Neural cell (in vitro differentiated cells): ENCODE measurements around the gene CPLX1. TPM values are rescaled to one million over a fixed set of nuclear protein-coding genes. Genes with fewer than 3 reads are reported as not detected.

Experiments
- H2AFZ ChIP-seq: fragments of 200-600, 300-800 bp; sonication (generic), shearing (Covaris generic); 2 replicates; pipeline ENCODE4 v1.6.0; 2014; ENCODE audit warnings: low read depth, mild to moderate bottlenecking, antibody characterized with exemption, low read length, moderate library complexity
- H3F3A ChIP-seq: fragments of 200-600 bp; shearing (Covaris generic); 2 replicates; pipeline ENCODE4 v1.6.1; 2016; ENCODE audit warnings: mild to moderate bottlenecking, moderate library complexity, mixed read lengths, antibody characterized with exemption, low read length; ENCODE audit not compliant: insufficient read depth, poor library complexity, severe bottlenecking
- H3K27ac ChIP-seq: fragments of 200-600, 300-800 bp; sonication (generic), shearing (Covaris generic); 2 replicates; pipeline ENCODE4 v1.5.1; 2014; ENCODE audit warnings: mild to moderate bottlenecking, low read length, moderate library complexity
- H3K27me3 ChIP-seq: fragments of 300-800, 200-600 bp; sonication (generic), shearing (Covaris generic); 2 replicates; pipeline ENCODE4 v1.6.0; 2014; ENCODE audit warnings: mild to moderate bottlenecking, low read depth, low read length, moderate library complexity; ENCODE audit not compliant: insufficient read depth
- H3K36me3 ChIP-seq: fragments of 300-800, 200-600 bp; sonication (generic), shearing (Covaris generic); 2 replicates; pipeline ENCODE4 v1.5.1; 2014; ENCODE audit warnings: mild to moderate bottlenecking, antibody characterized with exemption, low read length, moderate library complexity; ENCODE audit not compliant: insufficient read depth
- H3K4me2 ChIP-seq: fragments of 300-800, 200-600 bp; sonication (generic), shearing (Covaris generic); 2 replicates; pipeline ENCODE4 v1.6.0; 2014; ENCODE audit warnings: mild to moderate bottlenecking, low read length
- H3K4me3 ChIP-seq: fragments of 300-800, 200-600 bp; sonication (generic), shearing (Covaris generic); 2 replicates; pipeline ENCODE4 v1.5.1; 2014; ENCODE audit warnings: mild to moderate bottlenecking, low read length, moderate library complexity
- H3K79me2 ChIP-seq: fragments of 200-600 bp; shearing (Covaris generic); replicated peaks from 2 replicates; pipeline ENCODE4 v1.6.0; 2014; ENCODE audit warnings: mild to moderate bottlenecking, low read length, moderate library complexity; ENCODE audit not compliant: insufficient read depth
- H3K9ac ChIP-seq: fragments of 300-800, 200-600 bp; sonication (generic), shearing (Covaris generic); 2 replicates; pipeline ENCODE4 v1.6.1; 2016; ENCODE audit warnings: mild to moderate bottlenecking, low read length, mixed read lengths
- H3K9me2 ChIP-seq: fragments of 200-600 bp; shearing (Covaris generic); 2 replicates; pipeline ENCODE4 v1.6.1; 2016; ENCODE audit warnings: mild to moderate bottlenecking, low read length, mixed read lengths; ENCODE audit not compliant: insufficient read depth
- H3K9me3 ChIP-seq: fragments of 200-600, 300-800 bp; sonication (generic), shearing (Covaris generic); 2 replicates; pipeline ENCODE4 v1.6.1; 2016; ENCODE audit warnings: mild to moderate bottlenecking, mixed run types, low read length, moderate library complexity, mixed read lengths
- H4K20me1 ChIP-seq: fragments of 200-600 bp; shearing (Covaris generic); 2 replicates; pipeline ENCODE4 v1.6.1; 2016; ENCODE audit warnings: mild to moderate bottlenecking, mixed run types; ENCODE audit not compliant: insufficient read depth
- EP300 ChIP-seq: fragments of 450-650 bp; conservative IDR thresholded peaks from 2 replicates; pipeline ENCODE4 v1.6.1; 2014; ENCODE audit warnings: antibody characterized with exemption, mild to moderate bottlenecking, moderate library complexity; ENCODE audit not compliant: poor library complexity, severe bottlenecking
- EZH2 ChIP-seq: fragments of 200-600, 300-800 bp; shearing (Covaris generic), sonication (generic); IDR thresholded peaks from 2 replicates; pipeline ENCODE4 v1.6.1; 2014; ENCODE audit warnings: antibody characterized with exemption, low read length, borderline replicate concordance, mild to moderate bottlenecking; ENCODE audit not compliant: insufficient read depth, poor library complexity, severe bottlenecking
- MXI1 ChIP-seq: fragments of 450-650 bp; conservative IDR thresholded peaks from 2 replicates; pipeline ENCODE4 v1.6.1; 2014; ENCODE audit warnings: antibody characterized with exemption, mild to moderate bottlenecking; ENCODE audit not compliant: poor library complexity, severe bottlenecking
- POLR2AphosphoS5 ChIP-seq: IDR thresholded peaks from 2 replicates; pipeline ENCODE4 v1.6.1; 2012
- RAD21 ChIP-seq: fragments of 450-650 bp; conservative IDR thresholded peaks from 2 replicates; pipeline ENCODE4 v1.6.1; 2014; ENCODE audit warnings: antibody characterized with exemption, mild to moderate bottlenecking, moderate library complexity
- SMC3 ChIP-seq: fragments of 450-650 bp; conservative IDR thresholded peaks from 2 replicates; pipeline ENCODE4 v1.6.1; 2014; ENCODE audit warnings: antibody characterized with exemption, mild to moderate bottlenecking, moderate library complexity; ENCODE audit not compliant: poor library complexity
- TAF1 ChIP-seq: IDR thresholded peaks from 2 replicates; pipeline ENCODE4 v1.6.1; 2012; ENCODE audit warnings: low read depth
- polyA plus RNA-seq: library from polyadenylated mRNA; depleted of rRNA; stranded (reverse); fragments of >200 nt; gene quantifications from 2 replicates; pipeline ENCODE4 v1.2.3, GENCODE V29; 2014
- TF ChIP-seq, protein P1 (sequence below): fragments of 450-650 bp; IDR thresholded peaks from 2 replicates; pipeline ENCODE4 v1.5.1; 2014; ENCODE audit warnings: antibody characterized with exemption, mild to moderate bottlenecking, moderate library complexity; ENCODE audit not compliant: poor library complexity, severe bottlenecking
- TF ChIP-seq, protein P2 (sequence below): IDR thresholded peaks from 2 replicates; pipeline ENCODE4 v1.6.1; 2012; ENCODE audit warnings: borderline replicate concordance

Gene CPLX1
- polyA plus RNA-seq, 1 donor from 2014 or later, result 7.6 TPM

DNA sequence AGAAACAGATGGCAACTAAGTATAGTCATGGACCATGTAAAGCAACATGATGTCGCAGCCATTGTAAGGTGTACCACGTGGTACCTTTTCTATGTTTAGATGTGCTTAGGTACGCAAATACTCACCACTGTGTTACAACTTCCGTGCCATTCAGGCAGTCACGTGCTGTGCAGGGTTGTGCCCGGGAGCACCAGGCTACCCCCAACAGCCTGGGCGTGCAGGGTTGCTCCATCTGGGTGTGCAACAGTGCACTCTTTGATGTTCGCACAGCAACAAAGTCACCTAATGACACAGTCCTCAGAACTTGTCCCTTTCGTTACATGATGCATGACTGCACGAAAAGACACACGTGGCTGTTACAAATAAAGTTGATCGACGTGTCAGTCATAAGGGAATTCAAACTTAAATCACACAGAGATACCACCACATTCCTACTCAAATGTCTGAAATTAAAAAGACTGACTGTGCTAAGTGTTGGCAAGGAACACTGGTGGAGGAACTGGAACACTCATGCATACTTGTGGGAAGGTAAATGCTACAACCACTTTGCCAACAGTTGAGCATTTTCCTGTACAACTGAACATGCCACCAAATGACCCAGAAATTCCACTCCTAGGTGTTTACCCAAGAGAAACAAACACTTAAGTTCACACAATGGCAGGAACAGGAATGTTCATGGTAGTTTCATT lies 24.3 kb downstream of the CPLX1 start:
- Histone ChIP-seq H4K20me1 (no peaks in the 10 kb centered on the region), H2AFZ (no peak overlapping the region), H3F3A (no peaks in the 10 kb centered on the region), H3K9me2 (no peaks in the 10 kb centered on the region), H3K4me2 (no peak overlapping the region), H3K9me3 (peaks cover 25% of the 10 kb centered on the region), H3K36me3 (peaks cover 12% of the 10 kb centered on the region), H3K4me3 (no peak overlapping the region), H3K27ac (no peak overlapping the region), H3K27me3 (peaks cover 3% of the 10 kb centered on the region), H3K9ac (no peak overlapping the region), H3K79me2 (no peaks in the 10 kb centered on the region)
- TF ChIP-seq MXI1 (no peak), RAD21 (no peak), TAF1 (no peak), EP300 (no peak), EZH2 (no peak), SMC3 (no peak), POLR2AphosphoS5 (no peak)
- TF ChIP-seq, protein P1, sequence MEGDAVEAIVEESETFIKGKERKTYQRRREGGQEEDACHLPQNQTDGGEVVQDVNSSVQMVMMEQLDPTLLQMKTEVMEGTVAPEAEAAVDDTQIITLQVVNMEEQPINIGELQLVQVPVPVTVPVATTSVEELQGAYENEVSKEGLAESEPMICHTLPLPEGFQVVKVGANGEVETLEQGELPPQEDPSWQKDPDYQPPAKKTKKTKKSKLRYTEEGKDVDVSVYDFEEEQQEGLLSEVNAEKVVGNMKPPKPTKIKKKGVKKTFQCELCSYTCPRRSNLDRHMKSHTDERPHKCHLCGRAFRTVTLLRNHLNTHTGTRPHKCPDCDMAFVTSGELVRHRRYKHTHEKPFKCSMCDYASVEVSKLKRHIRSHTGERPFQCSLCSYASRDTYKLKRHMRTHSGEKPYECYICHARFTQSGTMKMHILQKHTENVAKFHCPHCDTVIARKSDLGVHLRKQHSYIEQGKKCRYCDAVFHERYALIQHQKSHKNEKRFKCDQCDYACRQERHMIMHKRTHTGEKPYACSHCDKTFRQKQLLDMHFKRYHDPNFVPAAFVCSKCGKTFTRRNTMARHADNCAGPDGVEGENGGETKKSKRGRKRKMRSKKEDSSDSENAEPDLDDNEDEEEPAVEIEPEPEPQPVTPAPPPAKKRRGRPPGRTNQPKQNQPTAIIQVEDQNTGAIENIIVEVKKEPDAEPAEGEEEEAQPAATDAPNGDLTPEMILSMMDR, result no peak
- TF ChIP-seq, protein P2, sequence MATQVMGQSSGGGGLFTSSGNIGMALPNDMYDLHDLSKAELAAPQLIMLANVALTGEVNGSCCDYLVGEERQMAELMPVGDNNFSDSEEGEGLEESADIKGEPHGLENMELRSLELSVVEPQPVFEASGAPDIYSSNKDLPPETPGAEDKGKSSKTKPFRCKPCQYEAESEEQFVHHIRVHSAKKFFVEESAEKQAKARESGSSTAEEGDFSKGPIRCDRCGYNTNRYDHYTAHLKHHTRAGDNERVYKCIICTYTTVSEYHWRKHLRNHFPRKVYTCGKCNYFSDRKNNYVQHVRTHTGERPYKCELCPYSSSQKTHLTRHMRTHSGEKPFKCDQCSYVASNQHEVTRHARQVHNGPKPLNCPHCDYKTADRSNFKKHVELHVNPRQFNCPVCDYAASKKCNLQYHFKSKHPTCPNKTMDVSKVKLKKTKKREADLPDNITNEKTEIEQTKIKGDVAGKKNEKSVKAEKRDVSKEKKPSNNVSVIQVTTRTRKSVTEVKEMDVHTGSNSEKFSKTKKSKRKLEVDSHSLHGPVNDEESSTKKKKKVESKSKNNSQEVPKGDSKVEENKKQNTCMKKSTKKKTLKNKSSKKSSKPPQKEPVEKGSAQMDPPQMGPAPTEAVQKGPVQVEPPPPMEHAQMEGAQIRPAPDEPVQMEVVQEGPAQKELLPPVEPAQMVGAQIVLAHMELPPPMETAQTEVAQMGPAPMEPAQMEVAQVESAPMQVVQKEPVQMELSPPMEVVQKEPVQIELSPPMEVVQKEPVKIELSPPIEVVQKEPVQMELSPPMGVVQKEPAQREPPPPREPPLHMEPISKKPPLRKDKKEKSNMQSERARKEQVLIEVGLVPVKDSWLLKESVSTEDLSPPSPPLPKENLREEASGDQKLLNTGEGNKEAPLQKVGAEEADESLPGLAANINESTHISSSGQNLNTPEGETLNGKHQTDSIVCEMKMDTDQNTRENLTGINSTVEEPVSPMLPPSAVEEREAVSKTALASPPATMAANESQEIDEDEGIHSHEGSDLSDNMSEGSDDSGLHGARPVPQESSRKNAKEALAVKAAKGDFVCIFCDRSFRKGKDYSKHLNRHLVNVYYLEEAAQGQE, result no peak

DNA sequence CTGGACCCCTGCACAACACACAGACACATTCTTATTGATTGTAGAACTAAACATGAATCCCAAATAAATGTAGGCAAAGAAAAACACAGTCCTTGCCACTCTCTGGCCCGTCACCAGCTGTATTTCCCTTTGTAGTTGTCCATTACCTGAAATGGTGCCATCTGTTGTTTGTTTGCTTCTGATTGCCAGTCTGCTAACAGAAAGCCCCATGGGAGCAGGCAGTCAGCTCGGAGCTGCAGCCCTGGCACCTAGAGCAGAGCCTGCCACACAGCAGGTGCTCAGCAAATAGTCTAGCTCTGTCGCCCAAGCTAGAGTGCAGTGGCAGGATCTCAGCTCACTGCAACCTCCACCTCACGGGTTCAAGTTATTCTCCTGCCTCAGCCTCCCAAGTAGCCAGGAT lies 28.9 kb downstream of the CPLX1 start:
- Histone ChIP-seq H3F3A (no peaks in the 10 kb centered on the region), H3K27ac (no peak overlapping the region), H3K79me2 (no peaks in the 10 kb centered on the region), H3K9me2 (no peaks in the 10 kb centered on the region), H3K27me3 (peaks cover 31% of the 10 kb centered on the region), H2AFZ (no peak overlapping the region), H3K9ac (no peak overlapping the region), H4K20me1 (no peaks in the 10 kb centered on the region), H3K36me3 (peaks cover 6% of the 10 kb centered on the region), H3K4me3 (no peak overlapping the region), H3K4me2 (no peak overlapping the region), H3K9me3 (peaks cover 7% of the 10 kb centered on the region)
- TF ChIP-seq MXI1 (no peak), POLR2AphosphoS5 (no peak), TAF1 (no peak), EZH2 (no peak), RAD21 (no peak), SMC3 (no peak), EP300 (no peak)
- TF ChIP-seq, protein P2, result no peak
- TF ChIP-seq, protein P1, result no peak
